LHCN-M2 (cell line): ENCODE data around the gene FOLR1. TPM values are rescaled to one million over a fixed set of nuclear protein-coding genes. Genes with fewer than 3 reads are reported as not detected.

Experiments
- total RNA-seq: library from RNA; depleted of rRNA; stranded (reverse); fragments of >200 nt; gene quantifications from 2 replicates; pipeline ENCODE4 v1.2.3, GENCODE V29; 2014; rRNA removed

Gene FOLR1
- total RNA-seq, 1 experiment from 2014 or later = 0.17 TPM

Other genes starting within 250 kb of the FOLR1 start
- 0.90 and 1.8 TPM in 2 replicates for gene IL18BP, start 193.2 kb upstream of the FOLR1 start, total RNA-seq
- gene NUMA1, start 111.6 kb upstream of the FOLR1 start, total RNA-seq = 120 and 132 TPM in 2 replicates
- 6.4 and 7.8 TPM in 2 replicates for gene LRRC51, start 111.3 kb upstream of the FOLR1 start, total RNA-seq
- 150 and 155 TPM in 2 replicates for gene LAMTOR1, start 88.8 kb upstream of the FOLR1 start, total RNA-seq
- not detected in 2 replicates for gene TOMT, start 86.2 kb upstream of the FOLR1 start, total RNA-seq
- gene ANAPC15, start 79.4 kb upstream of the FOLR1 start, total RNA-seq = 33.9 and 42.8 TPM in 2 replicates
- gene FOLR3, start 56.4 kb upstream of the FOLR1 start, total RNA-seq = not detected in 2 replicates
- not detected in 2 replicates for gene FOLR2, start 24.7 kb downstream of the FOLR1 start, total RNA-seq
- gene INPPL1, start 32.6 kb downstream of the FOLR1 start, total RNA-seq = 72.8 and 140 TPM in 2 replicates
- gene PHOX2A, start 52.0 kb downstream of the FOLR1 start, total RNA-seq = not detected in 2 replicates
- 37.5 and 38.7 TPM in 2 replicates for gene CLPB, start 242.4 kb downstream of the FOLR1 start, total RNA-seq